K562 (cell line): ENCODE data around the gene HEBP2. TPM values are rescaled to one million over a fixed set of nuclear protein-coding genes. Genes with fewer than 3 reads are reported as not detected.

Experiments
- JUN ChIP-seq, 2 experiments: sonication (generic) in 1 of 2; formaldehyde crosslinking in 1 of 2; IDR thresholded peaks; 2 replicates each; pipeline versions ENCODE4 v1.6.1 to v1.8.0; 2012 to 2022; ENCODE audit warnings: borderline replicate concordance in 2 of 2, mild to moderate bottlenecking in 2 of 2, improper control_type of control experiment in 1 of 2, low read depth in 1 of 2, low read length in 1 of 2, missing genetic modification reagents in 1 of 2
- JUND ChIP-seq, 2 experiments: IDR thresholded peaks; 2 replicates in 1 of 2; 3 replicates in 1 of 2; pipeline ENCODE4 v1.6.1; 2011; ENCODE audit warnings: borderline replicate concordance in 2 of 2, low read depth in 2 of 2, low read length in 2 of 2, improper control_type of control experiment in 1 of 2, missing biosample characterization in 1 of 2, missing genetic modification characterization in 1 of 2, missing genetic modification reagents in 1 of 2
- KAT7 ChIP-seq: sonication (generic); formaldehyde crosslinking; IDR thresholded peaks from 2 replicates; pipeline ENCODE4 v1.8.0; 2022; ENCODE audit warnings: missing genetic modification reagents, mild to moderate bottlenecking, borderline replicate concordance
- PYGO2 ChIP-seq: fragments of 450-650 bp; IDR thresholded peaks from 2 replicates; pipeline ENCODE4 v1.6.1; 2016; ENCODE audit warnings: mild to moderate bottlenecking, missing genetic modification characterization, moderate library complexity, missing compliant biosample characterization
- RBM17 ChIP-seq: fragments of 200-400 bp; formaldehyde crosslinking; IDR thresholded peaks from 2 replicates; pipeline ENCODE4 v1.6.1; 2017; ENCODE audit warnings: low read depth, mild to moderate bottlenecking, low read length, borderline replicate concordance
- SMARCC2 ChIP-seq: fragments of 450-650 bp; IDR thresholded peaks from 2 replicates; pipeline ENCODE4 v1.6.1; 2017; ENCODE audit warnings: antibody characterized with exemption, moderate library complexity, mild to moderate bottlenecking, low read depth
- TEAD4 ChIP-seq, 2 experiments: sonication (generic) in 1 of 2; formaldehyde crosslinking in 1 of 2; IDR thresholded peaks; 2 replicates each; pipeline versions ENCODE4 v1.6.1 to v1.8.0; 2012 to 2022; ENCODE audit warnings: borderline replicate concordance in 1 of 2, inconsistent platforms in 1 of 2, low read length in 1 of 2, mild to moderate bottlenecking in 1 of 2, missing genetic modification reagents in 1 of 2
- ZNF507 ChIP-seq: conservative IDR thresholded peaks from 2 replicates; pipeline ENCODE4 v1.6.1; 2017; ENCODE audit warnings: missing genetic modification characterization, missing compliant biosample characterization
- ZNF589 ChIP-seq: fragments of 200-800 bp; sonication (Bioruptor generic); IDR thresholded peaks from 2 replicates; pipeline ENCODE4 v1.6.1; 2016; ENCODE audit warnings: low read depth, missing genetic modification characterization, missing compliant biosample characterization
- polyA plus RNA-seq, 8 experiments: library from polyadenylated mRNA; depleted of rRNA in 4 of 8; stranded (reverse) in 5 of 8; unstranded in 3 of 8; fragments of >200 nt; fragmentation: Nextera tagmentation in 2 of 8; fragmentation: Illumina TruSeq in 1 of 8; extraction: Ambion mirVana in 2 of 8; extraction: Trizol in 1 of 8; gene quantifications; 2 replicates each; pipeline versions ENCODE4 v1.2.1 to v1.2.3, GENCODE V29; 2011 to 2014; ENCODE audit warnings: inconsistent platforms in 1 of 8, missing spikeins in 1 of 8
- total RNA-seq, 7 experiments: library from RNA; depleted of rRNA in 6 of 7; stranded (reverse); fragments of >200 nt in 6 of 7; fragmentation: Illumina TruSeq in 2 of 7; extraction: Trizol in 2 of 7; gene quantifications; 2 replicates each; pipeline versions ENCODE4 v1.2.1 to v1.2.3, GENCODE V29; 2011 to 2021; ENCODE audit warnings: low replicate concordance in 1 of 7
- TF ChIP-seq, protein P1 (sequence below), 2 experiments: IDR thresholded peaks; 2 replicates each; pipeline ENCODE4 v1.6.1; 2011; ENCODE audit warnings: borderline replicate concordance in 1 of 2, control low read depth in 1 of 2, low read depth in 1 of 2, low read length in 1 of 2, mild to moderate bottlenecking in 1 of 2, mixed read lengths in 1 of 2, moderate library complexity in 1 of 2; ENCODE audit not compliant: insufficient read depth in 1 of 2, insufficient read length in 1 of 2, poor library complexity in 1 of 2, severe bottlenecking in 1 of 2; ENCODE audit errors: extremely low read depth in 1 of 2
- TF ChIP-seq, protein P2 (sequence below): sonication (generic); formaldehyde crosslinking; IDR thresholded peaks from 2 replicates; pipeline ENCODE4 v1.8.1; 2023; ENCODE audit warnings: mild to moderate bottlenecking, missing genetic modification reagents
- TF ChIP-seq, protein P3 (sequence below): sonication (generic); formaldehyde crosslinking; IDR thresholded peaks from 2 replicates; pipeline ENCODE4 v1.4.0; 2020; ENCODE audit warnings: mild to moderate bottlenecking, missing genetic modification reagents
- TF ChIP-seq, protein P4 (sequence below), 3 experiments: fragments of 200-800 bp in 1 of 3; fragments of 250-450 bp in 1 of 3; fragments of 450-650 bp in 1 of 3; sonication (Bioruptor Pico) in 1 of 3; sonication (Bioruptor generic) in 1 of 3; formaldehyde crosslinking in 1 of 3; IDR thresholded peaks; 2 replicates each; pipeline versions ENCODE4 v1.6.1 to v1.8.0; 2016 to 2022; ENCODE audit warnings: mild to moderate bottlenecking in 2 of 3, missing genetic modification characterization in 2 of 3, missing compliant biosample characterization in 1 of 3, moderate library complexity in 1 of 3
- TF ChIP-seq, protein P5 (sequence below): fragments of 450-650 bp; formaldehyde crosslinking; IDR thresholded peaks from 2 replicates; pipeline ENCODE4 v1.4.0; 2022; ENCODE audit warnings: mild to moderate bottlenecking, moderate library complexity

The HEBP2 gene
- total and polyA plus RNA-seq, 9 of the 15 experiments (the other 6 are each of a cell fraction or from before 2014, with no cell fraction given) = 8.5 to 63.7 (median 36.9) TPM

DNA sequence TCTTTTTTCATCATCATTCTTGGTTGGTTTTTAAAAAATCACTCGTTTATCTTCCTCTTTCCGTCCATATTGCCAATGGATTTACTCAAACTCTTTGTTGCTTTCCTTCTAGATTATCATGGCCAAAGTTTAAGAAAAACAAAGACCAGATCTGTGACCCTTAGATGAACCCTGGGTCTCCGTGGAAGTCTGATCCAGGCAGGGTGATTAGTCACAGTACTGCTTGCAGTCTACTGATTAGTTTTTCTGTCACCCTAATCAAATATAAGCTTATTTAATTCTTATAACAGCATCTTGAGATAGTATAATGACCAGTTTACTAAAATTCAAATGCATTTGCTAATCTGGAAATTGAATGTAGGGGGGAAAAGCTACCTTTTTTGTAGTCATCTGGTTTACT, 32.3 kb upstream of the HEBP2 start (continued):
- TF ChIP-seq, protein P1, sequence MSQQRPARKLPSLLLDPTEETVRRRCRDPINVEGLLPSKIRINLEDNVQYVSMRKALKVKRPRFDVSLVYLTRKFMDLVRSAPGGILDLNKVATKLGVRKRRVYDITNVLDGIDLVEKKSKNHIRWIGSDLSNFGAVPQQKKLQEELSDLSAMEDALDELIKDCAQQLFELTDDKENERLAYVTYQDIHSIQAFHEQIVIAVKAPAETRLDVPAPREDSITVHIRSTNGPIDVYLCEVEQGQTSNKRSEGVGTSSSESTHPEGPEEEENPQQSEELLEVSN (IDR thresholded peaks at IDR 0.05; ENCODE audit: borderline replicate concordance in 1 of 2, extremely low read depth in 1 of 2, insufficient read depth in 1 of 2, insufficient read length in 1 of 2, low read depth in 1 of 2, low read length in 1 of 2, poor library complexity in 1 of 2, severe bottlenecking in 1 of 2) = no peak
- TF ChIP-seq KAT7 (CRISPR knock-in tag) = no peak
- peak; percentile 82 for TF ChIP-seq TEAD4 (IDR thresholded peaks at IDR 0.05; ENCODE audit: low read length)
- no peak for TF ChIP-seq TEAD4 (CRISPR knock-in tag; IDR thresholded peaks at IDR 0.05; ENCODE audit: borderline replicate concordance)
- TF ChIP-seq JUN (IDR thresholded peaks at IDR 0.05; ENCODE audit: borderline replicate concordance, low read depth, low read length) = no peak
- no peak for TF ChIP-seq JUN (CRISPR knock-in tag; IDR thresholded peaks at IDR 0.05; ENCODE audit: borderline replicate concordance)
- TF ChIP-seq JUND (IDR thresholded peaks at IDR 0.05; ENCODE audit: borderline replicate concordance, low read depth, low read length) = peak; percentile 73
- TF ChIP-seq JUND (tag; IDR thresholded peaks at IDR 0.05; ENCODE audit: borderline replicate concordance, low read depth, low read length) = peak; percentile 50; the same call in 1 of the 3 replicates
- TF ChIP-seq ZNF589 (CRISPR knock-in tag) = 0 out of 2 replicates have a peak, but pooled peaks have one; percentile 7
- no peak for TF ChIP-seq ZNF507 (tag)
- TF ChIP-seq, protein P2, sequence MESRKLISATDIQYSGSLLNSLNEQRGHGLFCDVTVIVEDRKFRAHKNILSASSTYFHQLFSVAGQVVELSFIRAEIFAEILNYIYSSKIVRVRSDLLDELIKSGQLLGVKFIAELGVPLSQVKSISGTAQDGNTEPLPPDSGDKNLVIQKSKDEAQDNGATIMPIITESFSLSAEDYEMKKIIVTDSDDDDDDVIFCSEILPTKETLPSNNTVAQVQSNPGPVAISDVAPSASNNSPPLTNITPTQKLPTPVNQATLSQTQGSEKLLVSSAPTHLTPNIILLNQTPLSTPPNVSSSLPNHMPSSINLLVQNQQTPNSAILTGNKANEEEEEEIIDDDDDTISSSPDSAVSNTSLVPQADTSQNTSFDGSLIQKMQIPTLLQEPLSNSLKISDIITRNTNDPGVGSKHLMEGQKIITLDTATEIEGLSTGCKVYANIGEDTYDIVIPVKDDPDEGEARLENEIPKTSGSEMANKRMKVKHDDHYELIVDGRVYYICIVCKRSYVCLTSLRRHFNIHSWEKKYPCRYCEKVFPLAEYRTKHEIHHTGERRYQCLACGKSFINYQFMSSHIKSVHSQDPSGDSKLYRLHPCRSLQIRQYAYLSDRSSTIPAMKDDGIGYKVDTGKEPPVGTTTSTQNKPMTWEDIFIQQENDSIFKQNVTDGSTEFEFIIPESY (CRISPR knock-in tag) = no peak
- TF ChIP-seq, protein P3, sequence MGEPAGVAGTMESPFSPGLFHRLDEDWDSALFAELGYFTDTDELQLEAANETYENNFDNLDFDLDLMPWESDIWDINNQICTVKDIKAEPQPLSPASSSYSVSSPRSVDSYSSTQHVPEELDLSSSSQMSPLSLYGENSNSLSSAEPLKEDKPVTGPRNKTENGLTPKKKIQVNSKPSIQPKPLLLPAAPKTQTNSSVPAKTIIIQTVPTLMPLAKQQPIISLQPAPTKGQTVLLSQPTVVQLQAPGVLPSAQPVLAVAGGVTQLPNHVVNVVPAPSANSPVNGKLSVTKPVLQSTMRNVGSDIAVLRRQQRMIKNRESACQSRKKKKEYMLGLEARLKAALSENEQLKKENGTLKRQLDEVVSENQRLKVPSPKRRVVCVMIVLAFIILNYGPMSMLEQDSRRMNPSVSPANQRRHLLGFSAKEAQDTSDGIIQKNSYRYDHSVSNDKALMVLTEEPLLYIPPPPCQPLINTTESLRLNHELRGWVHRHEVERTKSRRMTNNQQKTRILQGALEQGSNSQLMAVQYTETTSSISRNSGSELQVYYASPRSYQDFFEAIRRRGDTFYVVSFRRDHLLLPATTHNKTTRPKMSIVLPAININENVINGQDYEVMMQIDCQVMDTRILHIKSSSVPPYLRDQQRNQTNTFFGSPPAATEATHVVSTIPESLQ (CRISPR knock-in tag) = no peak
- TF ChIP-seq, protein P4, sequence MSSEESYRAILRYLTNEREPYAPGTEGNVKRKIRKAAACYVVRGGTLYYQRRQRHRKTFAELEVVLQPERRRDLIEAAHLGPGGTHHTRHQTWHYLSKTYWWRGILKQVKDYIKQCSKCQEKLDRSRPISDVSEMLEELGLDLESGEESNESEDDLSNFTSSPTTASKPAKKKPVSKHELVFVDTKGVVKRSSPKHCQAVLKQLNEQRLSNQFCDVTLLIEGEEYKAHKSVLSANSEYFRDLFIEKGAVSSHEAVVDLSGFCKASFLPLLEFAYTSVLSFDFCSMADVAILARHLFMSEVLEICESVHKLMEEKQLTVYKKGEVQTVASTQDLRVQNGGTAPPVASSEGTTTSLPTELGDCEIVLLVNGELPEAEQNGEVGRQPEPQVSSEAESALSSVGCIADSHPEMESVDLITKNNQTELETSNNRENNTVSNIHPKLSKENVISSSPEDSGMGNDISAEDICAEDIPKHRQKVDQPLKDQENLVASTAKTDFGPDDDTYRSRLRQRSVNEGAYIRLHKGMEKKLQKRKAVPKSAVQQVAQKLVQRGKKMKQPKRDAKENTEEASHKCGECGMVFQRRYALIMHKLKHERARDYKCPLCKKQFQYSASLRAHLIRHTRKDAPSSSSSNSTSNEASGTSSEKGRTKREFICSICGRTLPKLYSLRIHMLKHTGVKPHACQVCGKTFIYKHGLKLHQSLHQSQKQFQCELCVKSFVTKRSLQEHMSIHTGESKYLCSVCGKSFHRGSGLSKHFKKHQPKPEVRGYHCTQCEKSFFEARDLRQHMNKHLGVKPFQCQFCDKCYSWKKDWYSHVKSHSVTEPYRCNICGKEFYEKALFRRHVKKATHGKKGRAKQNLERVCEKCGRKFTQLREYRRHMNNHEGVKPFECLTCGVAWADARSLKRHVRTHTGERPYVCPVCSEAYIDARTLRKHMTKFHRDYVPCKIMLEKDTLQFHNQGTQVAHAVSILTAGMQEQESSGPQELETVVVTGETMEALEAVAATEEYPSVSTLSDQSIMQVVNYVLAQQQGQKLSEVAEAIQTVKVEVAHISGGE (CRISPR knock-in tag; IDR thresholded peaks at IDR 0.05) = no peak
- no peak for TF ChIP-seq RBM17
- no peak for TF ChIP-seq PYGO2 (tag)
- TF ChIP-seq SMARCC2 = no peak
- TF ChIP-seq, protein P5, sequence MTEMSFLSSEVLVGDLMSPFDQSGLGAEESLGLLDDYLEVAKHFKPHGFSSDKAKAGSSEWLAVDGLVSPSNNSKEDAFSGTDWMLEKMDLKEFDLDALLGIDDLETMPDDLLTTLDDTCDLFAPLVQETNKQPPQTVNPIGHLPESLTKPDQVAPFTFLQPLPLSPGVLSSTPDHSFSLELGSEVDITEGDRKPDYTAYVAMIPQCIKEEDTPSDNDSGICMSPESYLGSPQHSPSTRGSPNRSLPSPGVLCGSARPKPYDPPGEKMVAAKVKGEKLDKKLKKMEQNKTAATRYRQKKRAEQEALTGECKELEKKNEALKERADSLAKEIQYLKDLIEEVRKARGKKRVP = no peak
